HG03342 (cell line): ENCODE data around the gene MAGI1.

Experiments
- ATAC-seq: cut with Tn5 transposase; IDR thresholded peaks from one replicate; pipeline ENCODE4 v1.9.1; 2021; ENCODE audit warnings: mild to moderate bottlenecking, moderate library complexity; ENCODE audit not compliant: unreplicated experiment

MAGI1 gene

GRCh38 chr3:65448120-65448519, 590.6 kb downstream of the MAGI1 start:
- no peak for ATAC-seq

- no peak for ATAC-seq
Measured at GRCh38 chr3:65445573-65446169, 593.0 kb downstream of the MAGI1 start.

GRCh38 chr3:65444447-65444815, 594.3 kb downstream of the MAGI1 start:
- no peak for ATAC-seq

- no peak for ATAC-seq
Measured at GRCh38 chr3:65443739-65444446, 594.8 kb downstream of the MAGI1 start.

- no peak for ATAC-seq
Measured at GRCh38 chr3:65439641-65440284, 599.0 kb downstream of the MAGI1 start.

- ATAC-seq: no peak
Measured at GRCh38 chr3:65438612-65439011, 600.1 kb downstream of the MAGI1 start.

- no peak for ATAC-seq
Measured at GRCh38 chr3:65438096-65438495, 600.6 kb downstream of the MAGI1 start.

GRCh38 chr3:65436580-65436979, 602.1 kb downstream of the MAGI1 start:
- no peak for ATAC-seq

- ATAC-seq: no peak
Measured at GRCh38 chr3:65433480-65433879, 605.2 kb downstream of the MAGI1 start.

- no peak for ATAC-seq
Measured at GRCh38 chr3:65432388-65433003, 606.2 kb downstream of the MAGI1 start.

- no peak for ATAC-seq
Measured at GRCh38 chr3:65425880-65426279, 612.8 kb downstream of the MAGI1 start.

- ATAC-seq: no peak
Measured at GRCh38 chr3:65422154-65422553, 616.6 kb downstream of the MAGI1 start.

- ATAC-seq: no peak
Measured at GRCh38 chr3:65419233-65419632, 619.5 kb downstream of the MAGI1 start.

GRCh38 chr3:65413891-65414290, 624.8 kb downstream of the MAGI1 start:
- ATAC-seq: no peak

GRCh38 chr3:65412588-65412987, 626.1 kb downstream of the MAGI1 start:
- ATAC-seq: no peak

- ATAC-seq: no peak
Measured at GRCh38 chr3:65411367-65411766, 627.4 kb downstream of the MAGI1 start.

- no peak for ATAC-seq
Measured at GRCh38 chr3:65409176-65409569, 629.5 kb downstream of the MAGI1 start.

GRCh38 chr3:65408531-65409175, 630.1 kb downstream of the MAGI1 start:
- ATAC-seq: no peak

GRCh38 chr3:65406470-65406869, 632.2 kb downstream of the MAGI1 start:
- ATAC-seq: no peak

GRCh38 chr3:65402597-65402996, 636.1 kb downstream of the MAGI1 start:
- no peak for ATAC-seq
